Neuronal stem cell (in vitro differentiated cells): ENCODE results near the gene YPEL1.
A peak's percentile ranks its signal among the peaks of the same experiment; 100 is the strongest.

ENCODE experiments used
- DNase-seq: peaks from one replicate; pipeline ENCODE4 v3.0.0-alpha.2; 2013; ENCODE audit warnings: low spot score
- H2AFZ ChIP-seq: one replicate; pipeline ENCODE4 v1.6.1; 2013; ENCODE audit warnings: mild to moderate bottlenecking, low read length, inconsistent platforms
- H2AK5ac ChIP-seq: 2 replicates; pipeline ENCODE4 v1.6.1; 2013; ENCODE audit warnings: low read depth, mild to moderate bottlenecking, inconsistent platforms, low read length, moderate library complexity, mixed read lengths
- H2BK120ac ChIP-seq: 2 replicates; pipeline ENCODE4 v1.6.1; 2013; ENCODE audit warnings: low read depth, mild to moderate bottlenecking, inconsistent platforms, low read length, moderate library complexity, mixed read lengths
- H2BK12ac ChIP-seq: one replicate; pipeline ENCODE4 v1.6.1; 2013; ENCODE audit warnings: low read length, inconsistent platforms
- H2BK15ac ChIP-seq: 2 replicates; pipeline ENCODE4 v1.6.1; 2013; ENCODE audit warnings: mild to moderate bottlenecking, low read length, inconsistent platforms, mixed read lengths
- H2BK5ac ChIP-seq: one replicate; pipeline ENCODE4 v1.6.1; 2013; ENCODE audit warnings: inconsistent platforms, mild to moderate bottlenecking, low read length, moderate library complexity
- H3K14ac ChIP-seq: one replicate; pipeline ENCODE4 v1.6.1; 2013; ENCODE audit warnings: low read length, inconsistent platforms
- H3K18ac ChIP-seq: 2 replicates; pipeline ENCODE4 v1.6.1; 2013; ENCODE audit warnings: low read length, inconsistent platforms
- H3K23ac ChIP-seq: 2 replicates; pipeline ENCODE4 v1.6.1; 2013; ENCODE audit warnings: low read depth, mild to moderate bottlenecking, mixed read lengths, low read length, inconsistent platforms; ENCODE audit not compliant: poor library complexity
- H3K27ac ChIP-seq: replicated peaks from 3 replicates; pipeline ENCODE4 v1.5.1; 2013; ENCODE audit warnings: low read length, inconsistent platforms
- H3K27me3 ChIP-seq, 3 experiments: 2 replicates each; pipeline ENCODE4 v1.6.1; 2013; ENCODE audit warnings: low read length in 3 of 3, mild to moderate bottlenecking in 2 of 3, inconsistent platforms in 1 of 3, low read depth in 1 of 3, mixed read lengths in 1 of 3, moderate library complexity in 1 of 3; ENCODE audit not compliant: control insufficient read depth in 3 of 3, insufficient read depth in 3 of 3
- H3K36me3 ChIP-seq, 2 donors: replicated peaks in 1 of 2; 2 replicates each; pipeline ENCODE4 v1.6.1; 2013; ENCODE audit warnings: low read length in 2 of 2; ENCODE audit not compliant: control insufficient read depth in 2 of 2, insufficient read depth in 2 of 2
- H3K4ac ChIP-seq: 2 replicates; pipeline ENCODE4 v1.6.1; 2013; ENCODE audit warnings: inconsistent platforms, mild to moderate bottlenecking, low read length, moderate library complexity
- H3K4me1 ChIP-seq, 2 donors: 1 replicate in 1 of 2; 2 replicates in 1 of 2; pipeline ENCODE4 v1.6.1; 2013; ENCODE audit warnings: low read length in 2 of 2, low read depth in 1 of 2; ENCODE audit not compliant: control insufficient read depth in 2 of 2, insufficient read depth in 1 of 2
- H3K4me2 ChIP-seq: one replicate; pipeline ENCODE4 v1.6.1; 2013; ENCODE audit warnings: mild to moderate bottlenecking, low read length, inconsistent platforms; ENCODE audit not compliant: insufficient read depth, poor library complexity, severe bottlenecking
- H3K4me3 ChIP-seq, 2 donors: 2 replicates each; pipeline ENCODE4 v1.5.1; 2013; ENCODE audit warnings: low read length in 2 of 2, mild to moderate bottlenecking in 2 of 2, inconsistent platforms in 1 of 2, moderate library complexity in 1 of 2
- H3K79me1 ChIP-seq: one replicate; pipeline ENCODE4 v1.6.1; 2013; ENCODE audit warnings: low read depth, mild to moderate bottlenecking, inconsistent platforms, low read length, moderate library complexity
- H3K9ac ChIP-seq: one replicate; pipeline ENCODE4 v1.6.1; 2013; ENCODE audit warnings: mild to moderate bottlenecking, low read depth, low read length, inconsistent platforms; ENCODE audit not compliant: poor library complexity
- H3K9me3 ChIP-seq, 2 donors: replicated peaks in 1 of 2; 2 replicates each; pipeline versions ENCODE3 to v1.6.1; 2013; ENCODE audit warnings: low read length in 2 of 2, mild to moderate bottlenecking in 2 of 2, inconsistent platforms in 1 of 2, low read depth in 1 of 2, mixed read lengths in 1 of 2, moderate library complexity in 1 of 2; ENCODE audit not compliant: control insufficient read depth in 2 of 2, insufficient read depth in 1 of 2
- H4K8ac ChIP-seq: one replicate; pipeline ENCODE4 v1.6.1; 2013; ENCODE audit warnings: low read depth, mild to moderate bottlenecking, inconsistent platforms, low read length, moderate library complexity
- H4K91ac ChIP-seq: one replicate; pipeline ENCODE4 v1.6.1; 2013; ENCODE audit warnings: low read length, low read depth, mild to moderate bottlenecking, inconsistent platforms; ENCODE audit not compliant: poor library complexity
- WGBS, 2 donors: extraction: QIAGEN DNeasy Blood & Tissue Kit; methylation state at CpG; one replicate each; pipeline ENCODE4 v1.1.7; 2013; ENCODE audit warnings: missing lambda C conversion rate in 2 of 2, mixed read lengths in 1 of 2; ENCODE audit not compliant: insufficient read length in 2 of 2, insufficient replicate concordance in 1 of 2; ENCODE audit errors: extremely low coverage in 2 of 2; 5-methylcytosine and 5-hydroxymethylcytosine counted together

The YPEL1 gene

DNA sequence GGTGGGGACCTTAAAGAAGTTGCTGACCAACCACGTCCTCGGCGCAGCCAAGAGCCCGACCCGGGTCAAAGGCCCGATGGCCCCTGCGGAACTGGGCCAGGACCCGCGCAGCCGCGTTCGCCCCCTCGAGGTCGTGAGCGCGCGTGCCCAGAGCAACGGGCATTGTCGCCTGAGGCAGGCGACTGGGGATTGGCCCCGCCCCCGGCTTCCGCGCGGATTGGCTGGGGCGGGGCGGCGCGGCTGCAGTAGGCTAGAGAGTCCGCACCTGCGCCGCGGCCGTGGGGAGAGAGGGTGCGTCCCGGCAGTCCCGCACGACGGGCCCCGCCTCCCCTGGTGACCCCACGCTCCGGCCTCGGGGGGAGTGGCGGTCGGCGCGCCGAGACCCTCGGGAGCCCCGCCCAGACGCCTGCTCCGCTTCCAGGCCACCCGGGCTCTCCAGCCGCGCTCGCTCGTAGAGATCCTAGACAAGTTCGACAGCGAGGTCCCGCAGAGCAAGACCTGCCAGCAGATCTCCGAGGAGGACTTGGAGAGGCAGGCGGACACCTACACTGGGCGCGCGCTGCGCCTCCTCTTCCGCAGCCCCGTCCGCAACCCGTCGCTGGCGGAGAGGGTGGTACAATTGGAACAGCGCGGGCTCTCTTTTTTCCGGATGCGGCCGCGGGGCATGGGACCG, 78.1 kb downstream of the YPEL1 start:
- peak overlapping the region; percentile 94 for H3K18ac ChIP-seq
- no peak overlapping the region for H3K4ac ChIP-seq
- H3K79me1 ChIP-seq, result peaks cover 11% of the 10 kb centered on the region
- no peaks in the 10 kb centered on the region for H3K27me3 ChIP-seq
- peak overlapping the region; percentile 46 to 80 for H3K4me3 ChIP-seq
- peak overlapping the region; percentile 7 for H2BK15ac ChIP-seq
- H2AK5ac ChIP-seq, result no peak overlapping the region
- H3K9ac ChIP-seq, result peak overlapping the region; percentile 93
- H2BK5ac ChIP-seq, result peak overlapping the region; percentile 96
- peaks cover 22 to 26% of the 10 kb centered on the region in 2 donors for H3K4me1 ChIP-seq
- peak overlapping the region; percentile 92 for H3K27ac ChIP-seq
- peaks cover 23 to 36% of the 10 kb centered on the region in 2 donors for H3K36me3 ChIP-seq
- peak; percentile 87 for DNase-seq
- no peak overlapping the region for H2BK12ac ChIP-seq
- no peak overlapping the region for H4K91ac ChIP-seq
- peak overlapping the region; percentile 77 for H2AFZ ChIP-seq
- H2BK120ac ChIP-seq, result peak overlapping the region; percentile 43
- no CpG with 5 or more reads among the region's 79 CpGs for WGBS, 2 donors
- H3K23ac ChIP-seq, result peak overlapping the region; percentile 98
- no peak overlapping the region for H3K14ac ChIP-seq
- peak overlapping the region; percentile 76 for H3K4me2 ChIP-seq
- no peaks in the 10 kb centered on the region for H3K9me3 ChIP-seq
- H4K8ac ChIP-seq, result no peak overlapping the region

DNA sequence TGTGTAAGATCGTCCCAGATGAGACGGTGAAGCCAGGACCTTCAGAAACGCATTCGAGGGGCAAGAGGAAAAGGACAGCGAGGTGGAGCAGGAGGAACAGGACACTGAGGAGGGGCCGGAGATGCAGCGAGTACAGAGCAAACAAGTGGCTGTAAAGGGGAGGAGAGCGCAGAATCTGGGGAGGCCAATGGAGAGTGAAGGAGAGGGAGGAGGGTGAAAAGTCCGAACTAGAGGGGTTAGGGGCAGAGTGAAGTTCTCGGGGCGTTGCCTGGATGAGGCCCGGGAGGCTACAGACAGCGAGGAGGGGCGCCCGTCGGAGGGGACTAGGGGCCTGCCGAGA, 78.6 kb downstream of the YPEL1 start:
- Histone ChIP-seq H3K9ac (no peak overlapping the region), H3K4me3 (peak overlapping the region in 1 of 2 donors; percentile 16), H2AK5ac (no peak overlapping the region), H4K8ac (no peak overlapping the region), H3K14ac (no peak overlapping the region), H3K23ac (peak overlapping the region; percentile 98), H2BK5ac (no peak overlapping the region), H3K27ac (peak overlapping the region; percentile 92), H4K91ac (no peak overlapping the region), H3K36me3 (peaks cover 23 to 36% of the 10 kb centered on the region in 2 donors), H3K18ac (peak overlapping the region; percentile 55), H3K79me1 (peaks cover 15% of the 10 kb centered on the region), H2BK12ac (no peak overlapping the region), H2BK120ac (no peak overlapping the region), H2BK15ac (peak overlapping the region; percentile 7), H3K4ac (no peak overlapping the region), H3K27me3 (no peaks in the 10 kb centered on the region), H3K9me3 (no peaks in the 10 kb centered on the region), H2AFZ (peak overlapping the region; percentile 77), H3K4me1 (peaks cover 22 to 28% of the 10 kb centered on the region in 2 donors), H3K4me2 (peak overlapping the region; percentile 76)
- WGBS, 2 donors, result no CpG with 5 or more reads among the region's 17 CpGs
- no peak for DNase-seq

DNA sequence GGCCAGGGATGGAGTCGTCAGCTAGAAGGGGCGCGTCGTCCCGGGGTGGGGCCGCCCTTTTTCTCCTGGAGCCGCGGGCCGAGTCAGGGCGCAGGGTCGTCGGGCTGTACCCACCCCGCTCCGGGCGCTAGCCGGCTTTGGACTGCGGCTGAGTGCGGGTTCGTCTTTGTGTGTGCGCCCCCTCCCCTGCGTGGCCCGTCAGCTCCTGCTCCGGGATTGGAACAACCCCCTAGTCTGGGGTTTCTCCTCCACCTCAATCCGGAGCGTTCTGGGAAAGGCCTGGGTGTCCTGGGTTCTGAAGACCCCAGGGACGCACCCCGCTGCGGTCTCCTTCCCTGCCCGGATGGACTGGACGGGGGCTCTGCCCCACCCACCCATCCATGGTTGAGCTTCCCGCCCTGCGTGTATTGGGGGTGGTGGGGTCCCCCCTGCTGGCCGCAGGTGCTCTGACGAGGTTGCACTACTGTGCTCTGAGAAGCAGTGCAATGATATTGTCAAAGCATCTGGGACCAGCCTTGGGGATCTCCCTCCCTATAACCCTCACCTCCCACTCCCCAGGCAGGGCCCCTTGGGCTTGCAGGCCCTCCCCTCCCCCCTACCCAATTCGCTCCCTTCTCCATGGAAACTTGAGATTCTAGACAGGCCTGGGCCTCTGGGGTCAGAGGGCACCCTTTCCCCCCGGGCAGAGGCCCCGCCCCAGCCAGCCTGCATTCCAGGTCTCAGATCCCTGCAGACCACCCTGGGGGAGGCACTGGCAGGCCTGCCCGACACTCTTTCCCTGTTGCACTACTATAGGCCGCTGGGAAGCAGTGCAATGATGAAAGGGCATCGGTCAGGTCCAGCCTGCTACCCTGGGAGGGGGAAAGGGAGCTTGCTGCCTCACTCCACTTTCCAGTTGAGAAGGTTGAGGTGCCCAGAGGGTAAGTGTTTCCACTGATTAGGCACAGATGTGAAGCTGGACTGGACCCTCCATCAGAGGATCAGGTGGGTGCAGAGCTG, 82.7 kb downstream of the YPEL1 start:
- Histone ChIP-seq H3K18ac (peak overlapping the region; percentile 100), H2BK5ac (peak overlapping the region; percentile 100), H2BK12ac (peak overlapping the region; percentile 100), H3K27me3 (no peaks in the 10 kb centered on the region), H2AFZ (peak overlapping the region; percentile 79), H3K27ac (peak overlapping the region; percentile 97), H3K9ac (peak overlapping the region; percentile 100), H3K36me3 (peaks cover 27 to 52% of the 10 kb centered on the region in 2 donors), H4K91ac (peak overlapping the region; percentile 99), H3K4me1 (peaks cover 24 to 30% of the 10 kb centered on the region in 2 donors), H3K4me3 (peak overlapping the region; percentile 97 to 98), H3K79me1 (peaks cover 18% of the 10 kb centered on the region), H3K23ac (peak overlapping the region; percentile 100), H3K4me2 (peak overlapping the region; percentile 80), H2BK120ac (peak overlapping the region; percentile 99), H4K8ac (no peak overlapping the region), H3K14ac (peak overlapping the region; percentile 95), H3K4ac (peak overlapping the region; percentile 99), H2BK15ac (peak overlapping the region; percentile 97), H3K9me3 (no peaks in the 10 kb centered on the region), H2AK5ac (peak overlapping the region; percentile 100)
- DNase-seq, result peak; percentile 90
- no CpG with 5 or more reads among the region's 40 CpGs for WGBS, 2 donors
